GM08714 (cell line): Measurements from ENCODE around the gene RPL15.
"Not testable (repeated sequence)": the region's sequence is repeated elsewhere in the genome, so short reads cannot be mapped to it uniquely, and the experiment has no call there.

Experiments
- H3K4me3 ChIP-seq: fragments of 200-500 bp; sonication (Bioruptor generic); 2 replicates; pipeline ENCODE4 v1.5.1; 2014; ENCODE audit warnings: mild to moderate bottlenecking, low read length, inconsistent platforms
- ZNF274 ChIP-seq: IDR thresholded peaks from 2 replicates; pipeline ENCODE4 v1.6.1; 2012; ENCODE audit warnings: mild to moderate bottlenecking, low read depth, low read length

RPL15 gene

GRCh38 chr3:23880703-23881339, 36.1 kb upstream of the RPL15 start:
- no peak overlapping the region for H3K4me3 ChIP-seq

DNA sequence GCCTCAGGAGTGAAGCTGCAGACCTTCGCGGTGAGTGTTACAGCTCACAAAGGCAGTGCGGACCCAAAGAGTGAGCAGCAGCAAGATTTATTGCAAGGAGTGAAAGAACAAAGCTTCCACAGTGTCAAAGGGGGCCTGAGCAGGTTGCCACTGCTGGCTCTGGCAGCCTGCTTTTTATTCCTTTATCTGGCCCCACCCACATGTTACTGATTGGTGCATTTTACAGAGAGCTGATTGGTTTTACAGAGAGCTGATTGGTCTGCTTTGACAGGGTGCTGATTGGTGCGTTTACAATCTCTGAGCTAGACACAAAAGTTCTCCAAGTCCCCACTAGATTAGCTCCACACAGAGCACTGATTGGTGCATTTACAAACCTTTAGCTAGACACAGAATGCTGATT, 34.9 kb upstream of the RPL15 start:
- not testable (repeated sequence) for H3K4me3 ChIP-seq

More at GRCh38 chr3:23880703-23881339, 36.1 kb upstream of the RPL15 start:
- TF ChIP-seq ZNF274 = no peak

GRCh38 chr3:23882487-23882918, 34.4 kb upstream of the RPL15 start:
- TF ChIP-seq ZNF274 = no peak
- H3K4me3 ChIP-seq = no peak overlapping the region

DNA sequence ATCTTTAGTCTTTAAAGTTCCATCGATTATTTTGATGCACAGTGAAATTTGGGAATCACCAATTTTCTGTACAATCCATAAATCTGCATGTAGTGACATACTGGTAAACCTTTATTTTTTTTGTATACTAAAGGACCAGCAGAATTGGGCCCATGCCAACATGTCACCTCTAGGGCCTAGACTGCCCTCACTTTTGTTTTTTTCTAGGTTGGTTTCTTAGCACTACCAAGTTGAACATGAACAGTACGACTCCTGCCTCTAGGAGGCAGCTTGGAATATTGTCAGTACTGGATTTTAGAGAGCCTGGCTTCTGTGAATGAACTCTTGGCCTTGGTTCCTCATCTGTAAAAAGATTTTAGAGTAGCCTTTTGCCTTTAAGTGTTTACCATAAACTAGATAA, 32.5 kb upstream of the RPL15 start:
- H3K4me3 ChIP-seq = no peak overlapping the region
- TF ChIP-seq ZNF274 = no peak

- H3K4me3 ChIP-seq = no peak overlapping the region
- no peak for TF ChIP-seq ZNF274
Measured at GRCh38 chr3:23885210-23885609, 31.7 kb upstream of the RPL15 start.

DNA sequence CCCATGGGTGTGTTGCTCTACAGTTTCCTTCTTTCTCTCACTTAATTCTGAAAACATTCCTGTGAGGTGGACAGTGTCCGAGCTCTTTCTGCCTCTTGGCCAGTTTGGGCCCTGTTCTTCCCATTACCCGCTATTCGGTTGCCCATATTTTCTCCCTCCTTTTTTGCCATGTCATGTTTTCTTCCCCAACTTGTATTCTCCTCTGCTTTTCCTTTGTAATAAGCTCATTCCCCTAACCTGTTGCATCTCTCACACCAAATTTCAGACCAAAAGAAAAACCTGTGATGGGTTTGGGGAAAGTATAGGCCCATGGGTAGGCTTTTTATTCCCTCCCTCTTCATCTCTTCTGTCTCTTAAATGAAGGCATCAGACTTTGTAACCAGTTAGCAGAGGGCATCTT, 30.6 kb upstream of the RPL15 start:
- H3K4me3 ChIP-seq = no peak overlapping the region
- TF ChIP-seq ZNF274 = no peak

- H3K4me3 ChIP-seq = no peak overlapping the region
- no peak for TF ChIP-seq ZNF274
Measured at GRCh38 chr3:23888617-23889228, 28.2 kb upstream of the RPL15 start.

- no peak for TF ChIP-seq ZNF274
Measured at GRCh38 chr3:23889386-23889785, 27.5 kb upstream of the RPL15 start.

GRCh38 chr3:23889950-23890349, 27.0 kb upstream of the RPL15 start:
- TF ChIP-seq ZNF274 = no peak
- no peak overlapping the region for H3K4me3 ChIP-seq

More at GRCh38 chr3:23889386-23889785, 27.5 kb upstream of the RPL15 start:
- no peak overlapping the region for H3K4me3 ChIP-seq

- no peak overlapping the region for H3K4me3 ChIP-seq
- no peak for TF ChIP-seq ZNF274
Measured at GRCh38 chr3:23894254-23895061, 22.5 kb upstream of the RPL15 start.

- TF ChIP-seq ZNF274 = no peak
- no peak overlapping the region for H3K4me3 ChIP-seq
Measured at GRCh38 chr3:23895181-23895580, 21.8 kb upstream of the RPL15 start.

DNA sequence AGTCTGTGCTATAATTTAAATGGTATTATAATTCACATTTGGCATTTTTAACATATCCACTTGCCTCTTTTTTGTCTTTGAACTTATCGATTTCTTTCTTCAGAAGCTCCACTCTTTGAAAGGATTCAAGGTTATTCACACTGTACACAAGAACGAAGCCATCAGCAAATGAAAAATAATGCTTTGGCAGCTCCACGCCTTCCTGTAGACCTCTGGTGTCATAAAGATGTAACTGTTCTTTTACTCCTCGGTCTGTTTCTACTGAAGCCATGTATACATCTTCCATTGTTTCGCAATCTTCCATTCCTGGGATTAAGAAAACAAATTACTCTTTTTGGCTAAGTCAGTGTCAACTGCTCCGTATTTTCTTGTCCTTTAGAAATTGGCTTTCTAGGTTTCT, 16.2 kb upstream of the RPL15 start:
- no peak for TF ChIP-seq ZNF274

DNA sequence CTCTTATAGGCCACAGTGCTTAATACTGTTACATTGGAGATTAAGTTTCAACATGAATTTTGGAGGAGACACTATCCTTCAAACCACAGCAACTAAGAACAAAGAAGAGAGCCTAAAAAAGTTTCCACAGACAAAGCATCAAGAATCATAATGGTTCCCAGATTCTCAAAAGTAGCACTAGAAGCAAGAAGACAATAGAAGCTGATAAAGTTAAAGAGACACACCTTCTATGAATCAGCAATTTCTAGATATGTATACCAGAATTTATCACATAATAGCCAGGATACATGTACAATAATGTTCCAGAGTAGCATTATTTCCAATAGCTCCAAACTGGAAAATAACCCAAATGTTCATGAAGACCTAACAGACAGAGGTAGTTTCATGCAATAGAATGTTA, 12.4 kb upstream of the RPL15 start:
- TF ChIP-seq ZNF274 = no peak
- H3K4me3 ChIP-seq = no peak overlapping the region

More for the DNA sequence above, 16.2 kb upstream of the RPL15 start:
- no peak overlapping the region for H3K4me3 ChIP-seq

DNA sequence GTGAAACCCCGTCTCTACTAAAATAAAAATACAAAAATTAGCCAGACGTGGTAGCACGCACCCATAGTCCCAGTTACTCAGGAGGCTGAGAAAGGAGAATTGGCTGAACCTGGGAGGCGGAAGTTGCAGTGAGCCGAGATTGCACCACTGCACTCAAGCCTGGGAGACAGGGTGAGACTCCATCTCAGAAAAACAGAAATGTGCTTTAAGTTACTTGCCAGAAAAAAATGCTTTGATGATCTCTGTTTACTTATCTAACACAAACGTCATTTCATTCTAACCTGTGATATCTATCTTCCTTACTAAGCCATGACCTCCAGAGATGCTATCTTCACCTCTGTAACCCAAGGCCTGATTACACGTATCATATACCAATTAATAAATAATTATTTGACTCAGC, 7.6 kb upstream of the RPL15 start:
- no peak for TF ChIP-seq ZNF274
- no peak overlapping the region for H3K4me3 ChIP-seq

DNA sequence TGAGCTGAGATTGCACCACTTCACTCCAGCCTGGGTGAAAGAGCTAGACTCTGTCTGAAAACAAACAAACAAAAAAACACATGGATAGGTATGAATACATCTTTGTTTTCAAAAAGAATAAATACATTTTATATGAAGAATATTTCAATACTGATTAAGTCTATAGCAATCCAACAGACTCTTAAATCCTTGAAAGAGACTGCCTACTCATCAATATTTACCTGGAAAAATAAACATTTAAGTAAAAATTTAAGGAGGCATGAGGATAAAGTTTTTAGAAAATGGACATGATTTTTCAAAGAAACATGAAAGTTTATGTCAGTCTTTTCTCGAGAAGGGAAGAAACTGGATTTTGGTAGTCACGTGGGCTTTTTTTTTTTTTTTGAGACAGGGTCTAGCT, 5.5 kb upstream of the RPL15 start:
- no peak for TF ChIP-seq ZNF274
- no peak overlapping the region for H3K4me3 ChIP-seq

DNA sequence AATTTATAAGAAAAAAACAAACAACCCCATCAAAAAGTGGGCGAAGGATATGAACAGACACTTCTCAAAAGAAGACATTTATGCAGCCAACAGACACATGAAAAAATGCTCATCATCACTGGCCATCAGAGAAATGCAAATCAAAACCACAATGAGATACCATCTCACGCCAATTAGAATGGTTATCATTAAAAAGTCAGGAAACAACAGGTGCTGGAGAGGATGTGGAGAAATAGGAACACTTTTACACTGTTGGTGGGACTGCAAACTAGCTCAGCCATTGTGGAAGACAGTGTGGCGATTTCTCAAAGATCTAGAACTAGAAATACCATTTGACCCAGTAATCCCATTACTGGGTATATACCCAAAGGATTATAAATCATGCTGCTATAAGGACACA, 4.6 kb upstream of the RPL15 start:
- H3K4me3 ChIP-seq = not testable (repeated sequence)
